ENCODE data around the gene SEPTIN7.

The SEPTIN7 gene

DNA sequence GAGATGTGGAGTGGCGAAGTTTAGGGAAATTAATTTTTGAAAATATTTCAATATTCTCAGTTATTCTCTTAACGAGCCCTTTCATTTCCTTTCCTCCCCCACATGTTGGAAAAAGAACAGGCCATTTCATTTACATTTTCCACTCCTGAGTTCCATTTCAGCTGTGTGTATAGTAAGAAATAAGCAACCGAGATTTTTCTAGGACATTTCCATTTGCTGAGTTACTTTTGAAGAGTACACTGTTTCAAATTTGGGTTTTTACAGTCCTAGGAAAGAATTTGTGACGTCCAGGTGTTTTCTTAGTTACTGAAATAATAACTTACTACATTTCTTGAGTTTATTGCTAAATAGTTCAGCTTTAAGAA, 1.2 kb downstream of the SEPTIN7 start:
- Histone ChIP-seq H3K36me3 (ENCODE audit: control insufficient read depth, insufficient read depth, low read length) (no peaks in the 10 kb centered on the region), H3K27me3 (replicated peaks; ENCODE audit: control insufficient read depth, insufficient read depth, low read length) (no peaks in the 10 kb centered on the region), H3K4me3 (replicated peaks; ENCODE audit: low read depth, low read length) (peak overlapping the region; percentile 96)
- DNase-seq (ENCODE audit: extremely low read depth, insufficient read length), result no peak
- TF ChIP-seq, protein P1, sequence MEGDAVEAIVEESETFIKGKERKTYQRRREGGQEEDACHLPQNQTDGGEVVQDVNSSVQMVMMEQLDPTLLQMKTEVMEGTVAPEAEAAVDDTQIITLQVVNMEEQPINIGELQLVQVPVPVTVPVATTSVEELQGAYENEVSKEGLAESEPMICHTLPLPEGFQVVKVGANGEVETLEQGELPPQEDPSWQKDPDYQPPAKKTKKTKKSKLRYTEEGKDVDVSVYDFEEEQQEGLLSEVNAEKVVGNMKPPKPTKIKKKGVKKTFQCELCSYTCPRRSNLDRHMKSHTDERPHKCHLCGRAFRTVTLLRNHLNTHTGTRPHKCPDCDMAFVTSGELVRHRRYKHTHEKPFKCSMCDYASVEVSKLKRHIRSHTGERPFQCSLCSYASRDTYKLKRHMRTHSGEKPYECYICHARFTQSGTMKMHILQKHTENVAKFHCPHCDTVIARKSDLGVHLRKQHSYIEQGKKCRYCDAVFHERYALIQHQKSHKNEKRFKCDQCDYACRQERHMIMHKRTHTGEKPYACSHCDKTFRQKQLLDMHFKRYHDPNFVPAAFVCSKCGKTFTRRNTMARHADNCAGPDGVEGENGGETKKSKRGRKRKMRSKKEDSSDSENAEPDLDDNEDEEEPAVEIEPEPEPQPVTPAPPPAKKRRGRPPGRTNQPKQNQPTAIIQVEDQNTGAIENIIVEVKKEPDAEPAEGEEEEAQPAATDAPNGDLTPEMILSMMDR (IDR thresholded peaks at IDR 0.05; ENCODE audit: insufficient read depth, low read length, poor library complexity, severe bottlenecking), result no peak

DNA sequence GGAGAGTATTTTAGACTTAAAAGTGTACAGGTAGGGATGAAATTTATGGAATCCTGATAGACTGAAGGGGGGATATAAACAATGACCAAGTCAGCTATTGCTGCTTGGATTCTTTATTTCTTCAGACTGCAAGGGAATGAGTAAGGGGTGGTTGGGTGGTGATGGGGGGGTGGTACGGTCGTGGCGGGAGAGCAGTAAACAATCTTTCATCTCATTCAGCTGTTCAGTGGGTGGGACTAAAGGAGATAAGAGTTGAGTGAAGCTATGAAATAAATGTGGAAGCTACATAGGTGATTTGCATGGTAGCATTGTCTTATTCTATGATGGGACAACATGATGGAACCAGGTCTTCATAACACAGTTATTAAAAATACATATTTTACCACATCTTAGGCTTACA, 1.8 kb downstream of the SEPTIN7 start:
- Histone ChIP-seq H3K4me3 (replicated peaks; ENCODE audit: low read depth, low read length) (peak overlapping the region; percentile 96), H3K36me3 (ENCODE audit: control insufficient read depth, insufficient read depth, low read length) (no peaks in the 10 kb centered on the region), H3K27me3 (replicated peaks; ENCODE audit: control insufficient read depth, insufficient read depth, low read length) (no peaks in the 10 kb centered on the region)
- peak; percentile 17 for DNase-seq (ENCODE audit: extremely low read depth, insufficient read length)
- TF ChIP-seq, protein P1 (IDR thresholded peaks at IDR 0.05; ENCODE audit: insufficient read depth, low read length, poor library complexity, severe bottlenecking), result no peak

DNA sequence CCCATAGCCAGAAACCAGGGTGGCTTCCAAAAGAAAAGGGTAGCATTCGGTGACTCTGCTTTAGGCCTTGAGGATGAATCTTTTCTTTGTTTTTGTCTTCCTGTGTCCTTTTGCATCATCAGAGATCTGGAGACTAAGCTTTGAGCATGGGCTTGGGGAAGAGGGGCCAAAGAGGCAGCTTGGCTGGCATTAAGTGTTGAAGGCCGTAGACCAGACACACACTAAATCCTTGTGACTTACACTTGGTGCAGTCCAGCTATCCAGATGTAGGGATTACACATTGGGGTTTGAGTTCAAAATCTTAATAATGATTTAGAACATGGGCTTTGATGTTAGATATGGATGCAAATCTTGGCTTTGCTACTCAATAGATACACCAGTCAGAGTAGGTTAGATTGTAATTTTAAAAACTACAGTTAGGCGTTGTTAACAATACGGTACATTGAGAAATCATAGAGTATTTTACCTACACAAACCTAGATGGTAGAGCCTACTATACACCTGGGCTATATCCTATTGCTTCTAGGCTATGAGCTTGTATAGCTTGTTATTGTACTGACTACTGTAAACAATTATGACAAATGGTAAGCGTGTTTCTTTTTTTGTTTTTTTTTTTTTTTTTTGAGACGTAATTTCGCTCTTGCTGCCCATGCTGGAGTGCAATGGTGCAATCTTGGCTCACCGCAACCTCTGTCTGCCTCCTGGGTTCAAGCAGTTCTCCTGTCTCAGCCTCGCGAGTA, 3.5 kb downstream of the SEPTIN7 start:
- no peaks in the 10 kb centered on the region for H3K27me3 ChIP-seq (replicated peaks; ENCODE audit: control insufficient read depth, insufficient read depth, low read length)
- TF ChIP-seq, protein P1 (IDR thresholded peaks at IDR 0.05; ENCODE audit: insufficient read depth, low read length, poor library complexity, severe bottlenecking), result no peak
- no peak for DNase-seq (ENCODE audit: extremely low read depth, insufficient read length)
- H3K36me3 ChIP-seq (ENCODE audit: control insufficient read depth, insufficient read depth, low read length), result no peaks in the 10 kb centered on the region
- no peak overlapping the region for H3K4me3 ChIP-seq (replicated peaks; ENCODE audit: low read depth, low read length)

DNA sequence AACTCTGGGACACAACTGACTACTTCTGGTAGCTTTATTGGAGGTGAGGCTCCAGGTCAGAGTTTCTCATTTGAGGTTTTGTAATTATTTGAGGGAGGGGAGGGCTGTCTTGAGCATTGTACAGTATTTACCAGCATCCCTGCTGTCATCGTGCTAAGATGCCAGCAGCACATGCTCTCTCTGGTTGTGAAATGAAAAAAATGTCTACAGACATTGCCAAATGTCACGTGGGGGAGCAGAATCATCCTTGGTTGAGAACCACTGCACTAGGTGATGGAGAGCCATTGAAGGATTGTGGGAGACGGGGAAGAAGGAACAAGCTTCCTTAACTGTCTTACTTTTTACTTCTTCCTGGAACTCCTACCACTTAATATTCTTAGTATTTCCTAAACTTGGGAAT, 5.0 kb downstream of the SEPTIN7 start:
- Histone ChIP-seq H3K36me3 (ENCODE audit: control insufficient read depth, insufficient read depth, low read length) (no peaks in the 10 kb centered on the region), H3K4me3 (replicated peaks; ENCODE audit: low read depth, low read length) (no peak overlapping the region), H3K27me3 (replicated peaks; ENCODE audit: control insufficient read depth, insufficient read depth, low read length) (no peaks in the 10 kb centered on the region)
- TF ChIP-seq, protein P1 (IDR thresholded peaks at IDR 0.05; ENCODE audit: insufficient read depth, low read length, poor library complexity, severe bottlenecking), result no peak
- DNase-seq (ENCODE audit: extremely low read depth, insufficient read length), result no peak

DNA sequence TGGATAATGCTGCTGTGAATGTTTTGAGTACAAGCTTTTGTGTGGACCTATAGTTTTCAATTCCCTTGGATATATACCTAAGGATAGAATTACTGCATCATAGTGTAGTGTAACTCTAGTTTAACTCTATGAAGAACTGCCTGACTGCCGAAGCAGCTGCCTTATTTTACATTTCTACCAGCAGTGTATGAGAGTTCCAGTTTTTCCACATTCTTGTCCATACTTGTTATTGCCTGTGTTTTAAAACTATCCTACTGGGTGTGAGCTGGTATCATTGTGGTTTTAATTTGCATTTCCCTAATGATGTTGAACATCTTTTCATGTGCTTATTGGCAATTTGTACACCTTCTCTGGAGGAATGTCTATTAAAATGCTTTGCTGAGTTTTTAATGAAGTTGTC, 15.7 kb downstream of the SEPTIN7 start:
- Histone ChIP-seq H3K36me3 (ENCODE audit: control insufficient read depth, insufficient read depth, low read length) (no peaks in the 10 kb centered on the region; the same call in 1 of the 2 replicates), H3K4me3 (replicated peaks; ENCODE audit: low read depth, low read length) (no peak overlapping the region), H3K27me3 (replicated peaks; ENCODE audit: control insufficient read depth, insufficient read depth, low read length) (no peaks in the 10 kb centered on the region)
- no peak for DNase-seq (ENCODE audit: extremely low read depth, insufficient read length)
- TF ChIP-seq, protein P1 (IDR thresholded peaks at IDR 0.05; ENCODE audit: insufficient read depth, low read length, poor library complexity, severe bottlenecking), result no peak

DNA sequence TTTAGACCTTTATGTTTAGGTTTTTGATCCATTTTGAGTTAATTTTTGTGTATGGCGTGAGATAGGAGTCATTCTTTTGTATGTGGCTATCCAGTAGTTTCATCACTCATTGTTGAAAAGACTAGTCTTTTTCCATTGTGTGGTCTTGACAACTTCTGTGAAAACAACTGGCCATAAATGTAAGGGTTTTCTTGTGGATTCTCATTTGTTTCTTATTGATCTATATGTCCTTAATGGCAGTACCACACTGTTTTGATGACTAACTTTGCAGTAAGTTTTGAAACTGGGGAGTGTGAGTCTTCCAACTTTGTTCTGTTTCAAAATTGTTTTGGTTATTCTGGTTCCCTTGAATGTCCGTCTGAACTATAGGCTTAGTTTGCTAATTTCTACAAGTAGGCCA, 16.3 kb downstream of the SEPTIN7 start:
- H3K4me3 ChIP-seq (replicated peaks; ENCODE audit: low read depth, low read length), result no peak overlapping the region
- TF ChIP-seq, protein P1 (IDR thresholded peaks at IDR 0.05; ENCODE audit: insufficient read depth, low read length, poor library complexity, severe bottlenecking), result no peak
- no peak for DNase-seq (ENCODE audit: extremely low read depth, insufficient read length)
- no peaks in the 10 kb centered on the region for H3K27me3 ChIP-seq (replicated peaks; ENCODE audit: control insufficient read depth, insufficient read depth, low read length)
- H3K36me3 ChIP-seq (ENCODE audit: control insufficient read depth, insufficient read depth, low read length), result no peaks in the 10 kb centered on the region; the same call in 1 of the 2 replicates

Measured in GM06990 (cell line).